Activated naive CD8-positive, alpha-beta T cell treated with anti-CD3 and anti-CD28 coated beads, Interleukin-2, amount 50 U/mL, for 24 hours (primary cell): ENCODE data around the gene FBXO5.
A peak's percentile ranks its signal among the peaks of the same experiment; 100 is the strongest.
"Not testable (repeated sequence)": the region's sequence is repeated elsewhere in the genome, so short reads cannot be mapped to it uniquely, and the experiment has no call there.

Experiments used
- ATAC-seq: fragments of 150-1000 bp; cut with Tn5 transposase; one replicate; pipeline ENCODE4 v1.10.0; 2021
- DNase-seq: peaks from one replicate; pipeline ENCODE4 v3.0.0; 2021
- H3K27ac Mint-ChIP-seq: one replicate; pipeline ENCODE4 v1.8.0; 2021; ENCODE audit warnings: mild to moderate bottlenecking, mixed read lengths
- H3K27me3 Mint-ChIP-seq: one replicate; pipeline ENCODE4 v1.8.0; 2021; ENCODE audit warnings: mixed read lengths
- H3K36me3 Mint-ChIP-seq: one replicate; pipeline ENCODE4 v1.8.0; 2021; ENCODE audit warnings: low read depth, mixed read lengths
- H3K4me1 Mint-ChIP-seq: one replicate; pipeline ENCODE4 v1.8.0; 2021; ENCODE audit warnings: mixed read lengths
- H3K4me3 Mint-ChIP-seq: one replicate; pipeline ENCODE4 v1.8.0; 2021; ENCODE audit warnings: mild to moderate bottlenecking, moderate library complexity, mixed read lengths
- H3K9me3 Mint-ChIP-seq: one replicate; pipeline ENCODE4 v1.8.0; 2021; ENCODE audit warnings: mixed read lengths

The FBXO5 gene

DNA sequence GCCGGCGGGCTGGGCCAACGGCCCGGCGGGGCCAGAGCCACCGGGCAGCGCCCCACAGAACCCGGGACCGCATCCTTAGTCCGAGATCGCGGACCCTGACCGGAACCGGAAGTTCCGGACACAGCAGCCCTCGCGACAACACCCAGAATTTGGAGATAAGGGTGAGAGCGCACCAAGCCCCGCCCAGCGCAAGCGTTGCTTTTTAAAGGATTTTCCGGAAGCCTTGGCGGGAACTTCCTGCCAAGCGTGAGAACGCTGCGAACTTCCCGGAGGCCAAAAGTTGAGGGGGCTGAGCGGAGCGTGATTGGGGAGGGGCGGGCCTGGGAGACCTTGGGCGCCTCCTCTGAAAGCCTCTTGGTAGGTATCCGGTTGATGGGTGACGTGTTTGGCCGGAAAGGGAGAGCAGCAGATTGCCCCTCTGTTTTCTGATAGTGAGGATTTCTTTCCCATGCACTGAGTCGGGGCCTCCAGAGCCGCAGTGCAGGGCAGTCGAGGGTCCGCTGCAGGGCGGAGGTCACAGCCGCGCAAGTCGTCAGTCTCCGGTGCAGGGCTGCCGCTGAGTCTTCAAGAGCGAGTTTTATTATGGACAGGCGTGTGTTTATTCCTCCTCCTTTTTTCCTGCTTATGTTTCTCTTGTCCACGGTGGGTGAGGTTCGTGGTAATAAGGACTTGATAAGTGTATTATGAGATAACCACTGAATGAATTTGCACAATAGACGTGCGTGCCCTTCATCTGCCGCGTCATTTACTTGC lies 19.9 kb upstream of the FBXO5 start, which contains the start of gene MTRF1L:
Gene MTRF1L (minus strand): TSS at position 97 of the 753 bp plus-strand sequence. CDS start 24 bp downstream, at position 73.
- ATAC-seq (peak; percentile 94), DNase-seq (peak; percentile 89)
- Mint-ChIP-seq H3K4me1 (peaks cover 34% of the 10 kb centered on the region), H3K4me3 (peak within 1 kb of the TSS; percentile 93), H3K9me3 (peaks cover 4% of the 10 kb centered on the region), H3K36me3 (peaks cover 24% of the 10 kb centered on the region), H3K27me3 (no peaks in the 10 kb centered on the region), H3K27ac (peak within 1 kb of the TSS; percentile 84)

- H3K4me1 Mint-ChIP-seq = peaks cover 42% of the 10 kb centered on the region
- peak overlapping the region; percentile 93 for H3K4me3 Mint-ChIP-seq
- peak; percentile 26 for ATAC-seq
- peaks cover 31% of the 10 kb centered on the region for H3K36me3 Mint-ChIP-seq
- no peaks in the 10 kb centered on the region for H3K27me3 Mint-ChIP-seq
- peak overlapping the region; percentile 72 for H3K27ac Mint-ChIP-seq
- H3K9me3 Mint-ChIP-seq = peaks cover 4% of the 10 kb centered on the region
- no peak for DNase-seq
These were observed 19.1 kb upstream of the FBXO5 start for GRCh38 chr6:153001767-153002612.

DNA sequence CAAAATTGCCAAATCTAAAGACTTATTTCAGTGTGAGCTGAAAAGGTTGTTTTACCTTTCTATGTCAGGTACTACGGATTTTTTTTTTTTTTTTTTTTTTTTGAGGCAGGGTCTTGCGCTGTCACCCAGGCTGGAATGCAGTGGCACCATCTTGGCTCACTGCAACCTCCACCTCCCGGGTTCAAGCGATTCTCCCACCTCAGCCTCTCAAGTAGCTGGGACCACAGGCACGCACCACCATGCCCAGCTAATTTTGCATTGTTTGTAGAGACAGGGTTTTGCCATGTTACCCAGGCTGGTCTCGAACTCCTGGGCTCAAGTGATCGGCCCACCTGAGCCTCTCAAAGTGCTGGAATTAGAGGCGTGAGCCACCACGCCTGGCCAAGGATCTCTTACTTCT lies 17.9 kb upstream of the FBXO5 start:
- not testable (repeated sequence) for ATAC-seq, H3K27me3 Mint-ChIP-seq, H3K9me3 Mint-ChIP-seq, DNase-seq
- peak overlapping the region; percentile 93 for H3K4me3 Mint-ChIP-seq
- H3K4me1 Mint-ChIP-seq = peaks cover 50% of the 10 kb centered on the region
- peaks cover 38% of the 10 kb centered on the region for H3K36me3 Mint-ChIP-seq
- peak overlapping the region; percentile 72 for H3K27ac Mint-ChIP-seq

- Mint-ChIP-seq H3K9me3 (peaks cover 4% of the 10 kb centered on the region), H3K27me3 (no peaks in the 10 kb centered on the region), H3K27ac (no peak overlapping the region), H3K4me1 (peaks cover 54% of the 10 kb centered on the region), H3K36me3 (peaks cover 38% of the 10 kb centered on the region), H3K4me3 (peak overlapping the region; percentile 93)
- ATAC-seq = no peak
- no peak for DNase-seq
These were observed 17.4 kb upstream of the FBXO5 start for GRCh38 chr6:153000243-153000642.

GRCh38 chr6:152999538-152999937 lies 16.7 kb upstream of the FBXO5 start:
- not testable (repeated sequence) for H3K9me3 Mint-ChIP-seq, H3K27me3 Mint-ChIP-seq, ATAC-seq, DNase-seq
- H3K36me3 Mint-ChIP-seq = peaks cover 41% of the 10 kb centered on the region
- peak overlapping the region; percentile 56 for H3K4me3 Mint-ChIP-seq
- peak overlapping the region; percentile 16 for H3K27ac Mint-ChIP-seq
- H3K4me1 Mint-ChIP-seq = peaks cover 54% of the 10 kb centered on the region

GRCh38 chr6:152993847-152994246 lies 11.0 kb upstream of the FBXO5 start:
- DNase-seq (no peak), ATAC-seq (no peak)
- H3K36me3 Mint-ChIP-seq = peaks cover 50% of the 10 kb centered on the region
- no peaks in the 10 kb centered on the region for H3K9me3 Mint-ChIP-seq
- peaks cover 30% of the 10 kb centered on the region for H3K4me1 Mint-ChIP-seq
- H3K4me3 Mint-ChIP-seq = no peak overlapping the region
- H3K27me3 Mint-ChIP-seq = no peaks in the 10 kb centered on the region
- no peak overlapping the region for H3K27ac Mint-ChIP-seq

DNA sequence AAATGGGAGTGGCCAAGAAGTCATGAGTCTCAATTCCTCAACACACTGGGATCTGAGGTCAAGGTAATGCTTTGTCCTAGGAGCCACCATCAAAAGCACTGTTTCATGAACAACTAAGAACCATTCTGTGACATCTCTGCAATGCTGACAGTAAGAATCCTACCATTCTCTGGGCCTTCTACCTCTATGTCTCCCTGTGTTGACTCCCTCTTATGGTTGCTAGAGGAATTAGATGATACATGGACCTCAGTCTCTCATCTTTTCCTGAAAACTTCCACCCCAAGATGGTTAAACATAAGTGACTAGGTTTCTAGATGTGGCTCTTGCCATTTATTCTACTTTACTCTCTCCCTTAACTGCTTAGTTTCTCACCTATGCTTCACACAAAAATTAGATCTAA lies 10.6 kb upstream of the FBXO5 start:
- H3K27ac Mint-ChIP-seq = no peak overlapping the region
- H3K4me1 Mint-ChIP-seq = peaks cover 30% of the 10 kb centered on the region
- no peaks in the 10 kb centered on the region for H3K9me3 Mint-ChIP-seq
- H3K4me3 Mint-ChIP-seq = no peak overlapping the region
- no peak for ATAC-seq
- H3K36me3 Mint-ChIP-seq = peaks cover 49% of the 10 kb centered on the region
- H3K27me3 Mint-ChIP-seq = no peaks in the 10 kb centered on the region
- DNase-seq = no peak

DNA sequence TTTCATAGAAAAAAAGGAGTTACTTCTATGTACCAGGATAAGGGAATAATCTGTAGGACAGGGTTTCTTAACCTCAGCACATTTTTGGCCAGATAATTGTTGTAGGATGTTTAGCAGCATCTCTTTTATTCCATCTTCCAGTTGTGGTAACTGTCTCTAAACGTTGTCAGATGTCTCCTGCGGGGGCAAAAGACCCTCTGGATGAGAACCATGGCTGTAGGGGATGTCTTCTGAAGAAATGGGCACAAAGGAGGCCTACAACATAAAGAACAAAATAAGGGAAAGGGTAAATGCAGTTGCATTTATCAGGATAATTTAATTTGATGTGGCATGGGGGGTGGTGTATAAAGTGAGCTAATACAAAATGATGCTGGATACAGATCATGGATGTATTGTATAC lies 4.1 kb upstream of the FBXO5 start:
- H3K27ac Mint-ChIP-seq = peak overlapping the region; percentile 50
- no peak overlapping the region for H3K4me3 Mint-ChIP-seq
- H3K36me3 Mint-ChIP-seq = peaks cover 31% of the 10 kb centered on the region
- peaks cover 35% of the 10 kb centered on the region for H3K4me1 Mint-ChIP-seq
- no peak for DNase-seq
- no peak for ATAC-seq
- peaks cover 4% of the 10 kb centered on the region for H3K27me3 Mint-ChIP-seq
- no peaks in the 10 kb centered on the region for H3K9me3 Mint-ChIP-seq

DNA sequence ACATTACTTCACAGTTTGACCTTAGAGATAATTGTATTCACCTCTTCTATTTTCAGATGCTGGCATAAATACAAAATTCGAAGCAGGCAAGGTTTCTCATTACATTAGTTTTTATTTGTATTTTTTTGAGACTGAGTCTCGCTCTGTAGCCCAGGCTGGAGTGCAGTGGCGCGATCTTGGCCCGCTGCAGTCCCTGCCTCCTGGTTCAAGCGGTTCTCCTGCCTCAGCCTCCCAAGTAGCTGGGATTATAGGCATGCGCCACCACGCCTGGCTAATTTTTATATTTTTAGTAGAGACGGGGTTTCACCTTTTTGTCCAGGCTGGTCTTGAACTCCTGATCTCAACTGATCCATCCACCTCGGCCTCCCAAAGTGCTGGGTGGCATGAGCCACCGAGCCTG lies 2.5 kb upstream of the FBXO5 start:
- H3K9me3 Mint-ChIP-seq, DNase-seq, ATAC-seq, H3K27me3 Mint-ChIP-seq: not testable (repeated sequence)
- Mint-ChIP-seq H3K4me3 (peak overlapping the region; percentile 93), H3K4me1 (peaks cover 50% of the 10 kb centered on the region), H3K27ac (peak overlapping the region; percentile 98), H3K36me3 (peaks cover 42% of the 10 kb centered on the region)

- DNase-seq (no peak), ATAC-seq (no peak)
- no peaks in the 10 kb centered on the region for H3K9me3 Mint-ChIP-seq
- H3K4me1 Mint-ChIP-seq = peaks cover 54% of the 10 kb centered on the region
- H3K27me3 Mint-ChIP-seq = peaks cover 4% of the 10 kb centered on the region
- peak overlapping the region; percentile 98 for H3K27ac Mint-ChIP-seq
- H3K4me3 Mint-ChIP-seq = peak overlapping the region; percentile 93
- peaks cover 39% of the 10 kb centered on the region for H3K36me3 Mint-ChIP-seq
These were observed 1.7 kb upstream of the FBXO5 start for GRCh38 chr6:152984513-152984872.

DNA sequence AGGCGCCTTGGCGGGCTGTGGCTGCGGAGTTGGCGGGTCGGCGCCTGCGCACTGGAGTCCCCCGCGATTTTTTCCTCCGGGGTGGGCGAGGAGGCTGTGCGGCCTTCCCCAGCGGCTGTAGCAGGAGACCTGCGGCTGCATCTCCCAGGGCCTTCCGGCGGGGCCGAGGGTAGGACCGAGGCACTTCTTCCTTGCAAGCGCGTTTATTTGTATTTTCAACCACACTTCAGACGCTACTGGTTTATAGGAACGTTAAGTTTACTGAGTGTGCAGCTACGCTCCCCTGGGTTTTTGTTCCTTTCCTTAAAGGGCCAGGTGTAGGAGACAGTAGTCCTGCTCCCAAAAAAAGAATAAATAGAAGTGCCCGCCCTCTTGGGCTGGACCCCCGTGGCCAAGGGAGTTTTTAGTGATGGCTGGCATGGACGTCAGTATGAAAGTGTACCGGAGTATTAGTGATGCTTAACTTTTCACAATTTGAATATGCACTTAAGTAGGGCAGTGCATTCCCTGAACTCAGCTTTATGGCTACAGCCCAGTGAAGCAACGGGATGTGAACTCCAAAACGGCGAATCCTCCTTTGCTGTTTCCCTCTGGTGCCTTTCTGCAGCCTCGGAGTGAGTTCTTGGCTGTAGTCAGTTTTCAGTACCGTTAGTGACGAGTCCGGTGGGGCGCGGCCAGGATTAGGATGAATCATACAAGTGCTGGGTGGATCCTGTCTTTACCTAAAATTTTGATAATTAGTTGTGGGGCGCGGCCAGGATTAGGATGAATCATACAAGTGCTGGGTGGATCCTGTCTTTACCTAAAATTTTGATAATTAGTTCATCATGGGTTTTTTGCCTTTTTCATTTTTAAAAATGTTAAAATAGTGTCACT lies 1.0 kb upstream of the FBXO5 start:
- DNase-seq (peak; percentile 97), ATAC-seq (peak; percentile 48)
- Mint-ChIP-seq H3K9me3 (no peaks in the 10 kb centered on the region), H3K27ac (peak overlapping the region; percentile 98), H3K4me3 (peak overlapping the region; percentile 93), H3K36me3 (peaks cover 42% of the 10 kb centered on the region), H3K27me3 (peaks cover 4% of the 10 kb centered on the region), H3K4me1 (peaks cover 59% of the 10 kb centered on the region)

DNA sequence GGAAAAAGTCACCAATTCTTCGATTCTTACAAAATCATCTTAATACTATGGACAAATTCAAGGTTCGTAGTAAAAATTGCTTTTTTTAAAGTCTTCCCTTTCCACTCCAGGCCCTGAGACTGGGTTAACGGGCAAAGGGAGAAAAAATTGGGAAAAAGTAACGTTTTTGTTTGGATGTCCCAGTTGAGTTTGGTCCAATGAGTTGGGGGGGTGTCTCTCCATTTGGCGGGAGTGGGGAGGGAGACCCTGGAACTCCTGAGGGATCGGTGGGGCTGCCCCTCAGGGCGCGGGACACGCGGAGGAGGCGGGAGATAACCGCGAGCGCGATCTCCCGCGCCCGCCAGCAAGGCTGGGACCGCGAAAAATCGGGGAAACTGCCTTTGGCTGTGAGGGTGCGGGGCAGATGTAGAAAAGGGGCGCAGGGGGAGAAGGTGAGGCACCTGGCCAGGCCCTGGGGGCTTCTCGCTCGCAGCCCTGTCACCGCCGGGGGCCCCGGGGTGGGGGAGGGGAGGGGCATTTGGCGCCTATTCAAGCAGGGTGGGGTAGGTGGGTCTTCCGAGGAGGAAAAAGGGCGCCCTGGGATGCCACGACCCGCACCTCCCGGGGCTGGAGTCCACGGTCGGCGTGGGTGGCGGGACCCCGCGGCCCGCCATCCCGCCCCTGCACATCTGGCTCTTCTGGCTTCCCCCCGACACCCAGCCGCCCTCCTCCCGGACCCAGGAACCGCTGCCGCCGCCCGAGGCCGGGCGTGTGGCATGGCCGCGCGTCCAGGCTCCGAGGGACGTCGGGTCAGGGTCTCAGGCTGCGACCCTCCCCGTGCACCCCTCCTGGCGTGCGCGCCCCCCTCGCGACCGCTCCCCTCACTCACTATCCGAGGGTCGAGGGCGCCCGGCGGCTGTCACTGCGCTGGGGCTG lies 595 bp downstream of the FBXO5 start:
- Mint-ChIP-seq H3K36me3 (peaks cover 57% of the 10 kb centered on the region), H3K27me3 (peaks cover 4% of the 10 kb centered on the region), H3K9me3 (no peaks in the 10 kb centered on the region), H3K4me1 (peaks cover 72% of the 10 kb centered on the region), H3K27ac (peak overlapping the region; percentile 98), H3K4me3 (peak overlapping the region; percentile 93)
- DNase-seq (peak; percentile 48), ATAC-seq (no peak)

DNA sequence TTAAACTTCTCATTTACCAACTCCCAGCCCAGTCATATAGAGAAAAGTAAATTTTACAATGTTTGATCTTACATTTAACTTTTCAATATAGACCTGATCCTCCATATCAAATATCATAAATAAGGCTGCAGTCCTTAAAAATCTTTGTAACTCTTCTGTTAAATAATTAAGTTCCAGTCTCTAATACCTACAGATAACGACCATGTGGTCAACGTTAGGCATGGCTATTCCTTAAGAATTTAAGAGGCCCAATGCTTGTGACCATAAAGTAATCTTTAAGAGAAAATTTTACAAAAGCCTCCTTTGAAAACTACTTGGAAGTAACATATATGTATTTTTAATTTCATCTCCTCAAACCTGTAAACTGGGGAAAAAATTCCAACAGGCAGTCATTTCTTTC lies 1.6 kb downstream of the FBXO5 start:
- ATAC-seq (no peak), DNase-seq (no peak)
- Mint-ChIP-seq H3K27me3 (peaks cover 4% of the 10 kb centered on the region), H3K9me3 (no peaks in the 10 kb centered on the region), H3K27ac (peak overlapping the region; percentile 30), H3K4me1 (peaks cover 74% of the 10 kb centered on the region), H3K36me3 (peaks cover 60% of the 10 kb centered on the region), H3K4me3 (peak overlapping the region; percentile 93)
